GM12874 (cell line): ENCODE results near the gene KIAA2012.
A peak's percentile ranks its signal among the peaks of the same experiment; 100 is the strongest.

Source experiments
- CTCF ChIP-seq: IDR thresholded peaks from 2 replicates; pipeline ENCODE4 v1.5.1; 2011; ENCODE audit warnings: low read depth, mild to moderate bottlenecking, control low read depth, low read length, moderate library complexity; ENCODE audit not compliant: insufficient read depth

KIAA2012 gene

GRCh38 chr2:202056611-202057010, 16.4 kb upstream of the KIAA2012 start:
- TF ChIP-seq CTCF: peak; percentile 11; the same call in 1 of the 2 replicates

- peak; percentile 11; the same call in 1 of the 2 replicates for TF ChIP-seq CTCF
Measured at GRCh38 chr2:202060218-202060617, 12.8 kb upstream of the KIAA2012 start.

GRCh38 chr2:202061695-202062094, 11.4 kb upstream of the KIAA2012 start:
- TF ChIP-seq CTCF: no peak

- no peak for TF ChIP-seq CTCF
Measured at GRCh38 chr2:202064171-202064880, 8.7 kb upstream of the KIAA2012 start.

GRCh38 chr2:202064881-202065230, 8.2 kb upstream of the KIAA2012 start:
- no peak for TF ChIP-seq CTCF

GRCh38 chr2:202065876-202066275, 7.2 kb upstream of the KIAA2012 start:
- no peak for TF ChIP-seq CTCF

GRCh38 chr2:202066875-202067274, 6.2 kb upstream of the KIAA2012 start:
- no peak for TF ChIP-seq CTCF
